Fibroblast of skin of back (primary cell): Measurements from ENCODE around the gene RABEP1.

Experiments
- DNase-seq: peaks from one replicate; pipeline ENCODE4 v3.0.0-alpha.2; 2013

Gene RABEP1

DNA sequence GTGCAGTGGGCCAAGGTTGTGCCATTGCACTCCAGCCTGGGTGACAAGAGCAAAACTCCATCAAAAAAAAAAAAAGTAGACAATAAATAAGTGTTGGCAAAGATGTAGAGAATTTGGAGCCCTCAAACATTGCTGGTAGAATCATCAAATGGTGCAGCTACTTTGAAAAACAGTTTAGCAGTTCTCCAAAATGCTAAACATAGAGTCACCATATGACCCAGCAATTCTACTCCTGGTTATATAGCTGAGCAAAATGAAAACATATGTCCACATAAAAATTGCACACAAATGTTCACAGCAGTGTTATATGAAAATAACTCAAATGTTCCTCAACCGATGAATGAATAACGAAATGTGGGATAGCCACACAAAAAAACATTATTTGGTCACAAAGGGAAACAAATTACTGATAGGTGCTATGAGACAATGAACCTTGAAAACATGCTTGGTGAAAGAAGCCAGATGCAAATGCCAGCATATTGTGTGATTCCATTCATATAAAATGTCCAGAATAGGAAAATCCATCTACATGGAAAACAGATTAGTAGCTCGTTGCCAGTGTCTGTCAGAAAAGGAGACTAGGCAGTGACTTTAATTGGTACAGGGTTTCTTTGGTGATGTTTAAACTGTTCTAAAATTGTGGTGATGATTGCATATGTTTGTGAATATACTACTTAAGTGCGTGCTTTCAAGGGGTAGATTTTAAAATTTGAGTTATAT, 12.7 kb upstream of the RABEP1 start:
- DNase-seq = no peak

DNA sequence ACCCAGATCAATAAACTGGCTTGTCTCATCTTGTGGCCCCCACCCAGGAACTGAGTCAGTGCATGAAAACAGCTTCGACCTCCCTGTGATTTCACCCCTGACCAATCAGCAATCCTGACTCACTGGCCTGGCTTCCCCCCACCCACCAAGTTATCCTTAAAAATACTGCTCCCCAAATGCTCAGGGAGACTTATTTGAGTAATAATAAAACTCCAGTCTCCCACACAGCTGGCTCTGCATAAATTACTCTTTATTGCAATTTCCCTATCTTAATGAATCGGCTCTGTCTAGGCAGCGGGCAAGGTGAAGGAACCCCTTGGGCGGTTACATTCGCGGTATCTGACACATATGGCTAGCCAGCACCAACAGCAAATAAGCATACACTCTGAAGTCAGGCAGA, 9.8 kb upstream of the RABEP1 start:
- no peak for DNase-seq

- DNase-seq = no peak
Measured at GRCh38 chr17:5282642-5283217, 646 bp downstream of the RABEP1 start.

DNA sequence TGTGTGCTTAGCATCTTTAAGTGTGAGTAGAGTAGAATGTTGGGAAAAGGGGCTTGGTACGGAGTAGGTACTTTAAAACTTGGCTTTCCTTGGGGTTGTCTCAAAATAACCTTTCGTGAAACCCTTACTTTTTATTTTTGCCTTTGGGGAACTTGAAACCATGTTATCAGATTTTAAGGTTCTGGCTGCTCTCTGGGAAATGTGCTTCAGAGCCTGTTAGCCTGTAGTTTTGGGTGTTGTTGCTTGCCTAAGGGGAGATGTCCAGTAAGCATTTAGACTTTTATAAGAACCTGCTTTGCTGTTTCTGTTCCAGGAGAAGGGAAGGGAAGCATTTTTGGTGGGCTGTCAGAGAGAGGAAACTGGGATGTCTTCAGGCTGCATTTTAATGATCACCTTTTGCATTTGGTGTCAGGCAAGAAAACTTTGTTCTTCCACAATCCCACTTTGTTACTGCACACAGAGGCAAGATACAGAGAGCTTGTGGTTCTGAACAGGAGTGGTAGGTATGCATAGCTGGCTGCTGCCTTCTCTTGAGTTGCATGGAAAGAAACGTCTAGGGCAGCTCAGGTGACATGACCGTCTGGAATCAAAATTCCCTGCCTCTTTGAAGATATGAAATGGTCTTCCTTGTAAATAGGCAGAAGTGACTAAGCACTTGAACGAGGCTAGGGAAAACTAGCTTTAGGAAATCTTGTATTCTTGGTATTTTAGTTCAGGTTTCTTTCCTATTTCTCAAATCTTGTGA, 1.7 kb downstream of the RABEP1 start:
- DNase-seq = no peak

GRCh38 chr17:5284681-5285080, 2.6 kb downstream of the RABEP1 start:
- DNase-seq = no peak

GRCh38 chr17:5286846-5287245, 4.8 kb downstream of the RABEP1 start:
- DNase-seq = no peak

- no peak for DNase-seq
Measured at GRCh38 chr17:5291683-5292350, 9.7 kb downstream of the RABEP1 start.

GRCh38 chr17:5297245-5297644, 15.2 kb downstream of the RABEP1 start:
- no peak for DNase-seq

DNA sequence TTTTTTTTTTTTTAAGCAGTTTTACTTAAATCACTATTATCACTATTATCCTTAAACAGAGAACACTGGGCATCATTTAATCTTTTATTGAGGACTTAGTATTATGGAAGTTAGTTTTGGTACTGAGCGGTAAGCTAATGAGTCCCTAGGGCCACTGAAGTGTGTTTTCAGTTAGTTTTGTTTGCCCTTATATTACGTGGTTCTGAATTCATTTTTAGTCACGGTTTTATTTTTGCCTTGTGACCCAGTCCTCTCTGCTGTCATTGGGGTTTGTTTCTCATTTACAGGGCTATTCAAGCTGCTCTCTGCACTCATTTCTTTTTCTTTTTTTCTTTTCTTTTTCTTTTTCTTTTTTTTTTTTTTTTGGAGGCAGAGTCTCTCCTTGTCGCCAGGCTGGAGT, 17.3 kb downstream of the RABEP1 start:
- no peak for DNase-seq

DNA sequence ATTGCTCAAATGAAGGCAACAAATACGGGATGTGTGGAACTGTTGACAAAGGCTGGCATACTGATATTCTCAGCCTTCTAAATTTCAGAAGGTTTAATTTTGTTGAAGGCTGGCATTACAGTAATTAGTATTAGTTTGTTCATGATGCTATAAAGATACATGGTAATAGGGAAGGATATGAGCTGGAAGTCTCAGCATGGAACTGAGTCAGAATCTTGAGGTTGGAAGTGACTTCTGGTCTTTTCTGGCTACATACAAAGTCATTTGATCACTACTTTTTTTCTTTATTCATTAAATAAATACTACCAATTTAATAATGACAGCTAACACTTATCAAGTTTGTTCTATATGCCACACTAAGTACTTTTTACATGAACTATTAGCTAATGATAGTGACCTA, 22.6 kb downstream of the RABEP1 start:
- DNase-seq = no peak

GRCh38 chr17:5309851-5310250, 27.8 kb downstream of the RABEP1 start:
- no peak for DNase-seq

DNA sequence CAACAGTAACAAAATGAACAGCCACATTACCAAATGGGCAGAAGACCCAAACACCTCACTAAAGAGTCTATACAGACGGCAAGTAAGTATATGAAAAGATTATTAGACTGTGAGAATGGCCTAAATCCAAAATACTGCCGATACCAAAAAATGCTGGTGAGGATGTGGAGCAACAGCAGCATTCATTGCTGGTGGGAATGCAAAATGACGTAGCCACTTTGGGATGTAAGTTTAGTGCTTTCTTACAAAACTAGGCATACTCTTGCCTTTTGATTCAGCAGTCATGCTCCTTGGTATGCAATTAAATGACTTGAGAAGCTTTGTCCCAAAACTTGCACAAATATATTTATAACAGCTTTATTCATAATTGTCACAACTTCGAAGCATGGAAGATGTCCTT, 43.8 kb downstream of the RABEP1 start:
- no peak for DNase-seq

GRCh38 chr17:5329784-5330557, 47.9 kb downstream of the RABEP1 start:
- no peak for DNase-seq

GRCh38 chr17:5330981-5331380, 48.9 kb downstream of the RABEP1 start:
- peak; percentile 58 for DNase-seq

DNA sequence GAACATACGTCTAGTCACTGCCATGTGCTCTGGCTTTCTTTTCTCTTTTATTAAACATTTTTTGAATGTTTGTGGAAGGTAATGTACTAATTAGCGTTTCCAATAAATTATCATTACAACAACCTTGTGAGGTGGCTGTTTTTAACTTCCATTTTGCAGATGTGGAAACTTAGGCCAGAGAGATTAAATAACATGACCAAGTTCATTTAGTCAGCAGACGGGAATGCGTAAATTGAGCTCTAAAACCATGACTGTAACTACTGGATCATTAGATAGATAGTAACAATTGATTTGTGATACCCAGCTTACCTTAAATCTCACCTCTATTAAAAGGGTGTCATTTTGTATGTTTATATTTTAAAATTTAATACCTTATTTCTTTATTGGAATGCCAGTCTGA, 49.4 kb downstream of the RABEP1 start:
- peak; percentile 37 for DNase-seq

DNA sequence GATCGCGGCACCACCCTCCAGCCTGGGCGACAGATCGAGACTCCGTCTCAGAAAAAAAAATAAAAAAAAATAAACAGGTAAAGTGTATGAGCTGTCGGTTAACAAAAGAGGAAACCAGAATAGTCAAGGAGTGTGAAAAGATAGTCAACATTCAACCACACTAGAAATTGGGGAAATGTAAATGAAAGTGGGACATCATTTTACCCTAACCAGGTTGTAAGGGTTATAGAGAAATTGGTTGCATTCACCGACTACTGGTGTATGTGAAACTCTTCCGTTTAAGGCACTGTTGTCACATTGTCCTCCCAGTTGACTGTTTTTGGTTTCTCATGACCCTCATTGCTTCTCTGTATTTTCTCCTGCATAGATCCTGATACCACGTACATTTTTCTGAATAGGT, 62.8 kb downstream of the RABEP1 start:
- no peak for DNase-seq

GRCh38 chr17:5352681-5353289, 70.7 kb downstream of the RABEP1 start:
- DNase-seq = no peak

- DNase-seq = no peak
Measured at GRCh38 chr17:5354310-5354709, 72.2 kb downstream of the RABEP1 start.

DNA sequence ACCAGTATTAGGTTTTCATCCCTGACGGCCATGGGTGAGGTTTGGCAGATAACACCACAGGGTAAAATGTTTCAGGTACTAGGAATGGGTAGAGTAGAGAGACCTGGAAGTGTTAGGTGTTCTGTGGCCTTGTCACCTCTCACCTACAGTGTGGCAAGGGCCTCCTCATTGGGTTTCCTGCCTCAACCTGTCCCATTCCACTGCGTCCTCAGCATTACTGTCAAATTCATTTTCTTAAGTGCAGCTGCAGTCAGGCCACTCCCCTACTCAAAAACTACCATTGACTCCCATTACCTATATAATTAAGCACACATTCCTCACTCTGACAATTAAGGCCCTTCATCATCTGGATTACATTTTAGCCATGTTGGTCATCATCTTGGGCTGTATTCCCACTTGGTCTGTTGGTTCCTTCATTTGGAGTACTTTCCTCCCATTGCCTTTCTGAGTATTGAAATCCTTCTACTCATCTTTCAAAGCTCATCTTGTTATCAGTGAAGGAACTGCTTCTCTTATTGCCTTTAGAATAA, 72.9 kb downstream of the RABEP1 start:
- no peak for DNase-seq

GRCh38 chr17:5355421-5356129, 73.5 kb downstream of the RABEP1 start:
- peak; percentile 47 for DNase-seq

- DNase-seq = no peak
Measured at GRCh38 chr17:5361426-5361825, 79.3 kb downstream of the RABEP1 start.
